ENCODE measurements around the gene LGALS8. TPM values are rescaled to one million over a fixed set of nuclear protein-coding genes. Genes with fewer than 3 reads are reported as not detected.

Gene LGALS8
- polyA plus RNA-seq, 1 experiment = 50.6 TPM

- CTCF ChIA-PET = no interaction called here
- TF ChIP-seq CTCF (IDR thresholded peaks at IDR 0.05; ENCODE audit: insufficient read depth, low read depth, low read length) = no peak
- no peak for DNase-seq (ENCODE audit: low read depth)
- Histone ChIP-seq H3K36me3 (ENCODE audit: control insufficient read depth, insufficient read depth, low read length) (peaks cover 19% of the 10 kb centered on the region), H3K4me3 (ENCODE audit: low read depth, low read length) (no peak overlapping the region), H3K27me3 (ENCODE audit: control insufficient read depth, insufficient read depth, low read length) (no peaks in the 10 kb centered on the region)
- POLR2A ChIA-PET = no interaction called here
Observed at GRCh38 chr1:236540813-236541465, 17.2 kb downstream of the LGALS8 start.

GRCh38 chr1:236541710-236542109, 17.9 kb downstream of the LGALS8 start:
- CTCF ChIA-PET = no interaction called here
- TF ChIP-seq CTCF (IDR thresholded peaks at IDR 0.05; ENCODE audit: insufficient read depth, low read depth, low read length) = no peak
- Histone ChIP-seq H3K36me3 (ENCODE audit: control insufficient read depth, insufficient read depth, low read length) (peaks cover 18% of the 10 kb centered on the region), H3K27me3 (ENCODE audit: control insufficient read depth, insufficient read depth, low read length) (no peaks in the 10 kb centered on the region), H3K4me3 (ENCODE audit: low read depth, low read length) (no peak overlapping the region)
- POLR2A ChIA-PET = no interaction called here
- DNase-seq (ENCODE audit: low read depth) = no peak

- POLR2A ChIA-PET = no interaction called here
Observed at GRCh38 chr1:236543065-236543669, 19.4 kb downstream of the LGALS8 start.

GRCh38 chr1:236545621-236546169, 21.9 kb downstream of the LGALS8 start:
- TF ChIP-seq CTCF (IDR thresholded peaks at IDR 0.05; ENCODE audit: insufficient read depth, low read depth, low read length) = no peak
- DNase-seq (ENCODE audit: low read depth) = no peak
- ChIA-PET POLR2A (no interaction called here), CTCF (no interaction called here)
- H3K4me3 ChIP-seq (ENCODE audit: low read depth, low read length) = no peak overlapping the region
- peaks cover 21% of the 10 kb centered on the region for H3K36me3 ChIP-seq (ENCODE audit: control insufficient read depth, insufficient read depth, low read length)
- H3K27me3 ChIP-seq (ENCODE audit: control insufficient read depth, insufficient read depth, low read length) = no peaks in the 10 kb centered on the region

More at GRCh38 chr1:236543065-236543669, 19.4 kb downstream of the LGALS8 start:
- DNase-seq (ENCODE audit: low read depth) = no peak
- no peaks in the 10 kb centered on the region for H3K27me3 ChIP-seq (ENCODE audit: control insufficient read depth, insufficient read depth, low read length)
- CTCF ChIA-PET = interaction anchor here (0.8 kb wide), 1 partner anchor 9 kb away, joined by 3 read pairs; no protein-coding TSS in a partner anchor
- TF ChIP-seq CTCF (IDR thresholded peaks at IDR 0.05; ENCODE audit: insufficient read depth, low read depth, low read length) = 0 out of 2 replicates have a peak, but pooled peaks have one; percentile 8
- H3K4me3 ChIP-seq (ENCODE audit: low read depth, low read length) = no peak overlapping the region
- peaks cover 27% of the 10 kb centered on the region for H3K36me3 ChIP-seq (ENCODE audit: control insufficient read depth, insufficient read depth, low read length)

- POLR2A ChIA-PET = no interaction called here
- Histone ChIP-seq H3K4me3 (ENCODE audit: low read depth, low read length) (no peak overlapping the region), H3K36me3 (ENCODE audit: control insufficient read depth, insufficient read depth, low read length) (peaks cover 18% of the 10 kb centered on the region), H3K27me3 (ENCODE audit: control insufficient read depth, insufficient read depth, low read length) (no peaks in the 10 kb centered on the region)
- no peak for DNase-seq (ENCODE audit: low read depth)
- TF ChIP-seq CTCF (IDR thresholded peaks at IDR 0.05; ENCODE audit: insufficient read depth, low read depth, low read length) = no peak
- CTCF ChIA-PET = interaction anchor here (0.6 to 1.1 kb wide), 2 partner anchors 17 to 56 kb away, joined by 3 read pairs; no protein-coding TSS in a partner anchor
Observed at GRCh38 chr1:236548452-236548851, 24.7 kb downstream of the LGALS8 start.

All from BJ (cell line).